ENCODE measurements around the gene SSTR5. TPM values are rescaled to one million over a fixed set of nuclear protein-coding genes. Genes with fewer than 3 reads are reported as not detected.
A peak's percentile ranks its signal among the peaks of the same experiment; 100 is the strongest.

SSTR5 gene
- total RNA-seq, 2 donors from 2014 or later = 0.25 TPM; not detected in 1

DNA sequence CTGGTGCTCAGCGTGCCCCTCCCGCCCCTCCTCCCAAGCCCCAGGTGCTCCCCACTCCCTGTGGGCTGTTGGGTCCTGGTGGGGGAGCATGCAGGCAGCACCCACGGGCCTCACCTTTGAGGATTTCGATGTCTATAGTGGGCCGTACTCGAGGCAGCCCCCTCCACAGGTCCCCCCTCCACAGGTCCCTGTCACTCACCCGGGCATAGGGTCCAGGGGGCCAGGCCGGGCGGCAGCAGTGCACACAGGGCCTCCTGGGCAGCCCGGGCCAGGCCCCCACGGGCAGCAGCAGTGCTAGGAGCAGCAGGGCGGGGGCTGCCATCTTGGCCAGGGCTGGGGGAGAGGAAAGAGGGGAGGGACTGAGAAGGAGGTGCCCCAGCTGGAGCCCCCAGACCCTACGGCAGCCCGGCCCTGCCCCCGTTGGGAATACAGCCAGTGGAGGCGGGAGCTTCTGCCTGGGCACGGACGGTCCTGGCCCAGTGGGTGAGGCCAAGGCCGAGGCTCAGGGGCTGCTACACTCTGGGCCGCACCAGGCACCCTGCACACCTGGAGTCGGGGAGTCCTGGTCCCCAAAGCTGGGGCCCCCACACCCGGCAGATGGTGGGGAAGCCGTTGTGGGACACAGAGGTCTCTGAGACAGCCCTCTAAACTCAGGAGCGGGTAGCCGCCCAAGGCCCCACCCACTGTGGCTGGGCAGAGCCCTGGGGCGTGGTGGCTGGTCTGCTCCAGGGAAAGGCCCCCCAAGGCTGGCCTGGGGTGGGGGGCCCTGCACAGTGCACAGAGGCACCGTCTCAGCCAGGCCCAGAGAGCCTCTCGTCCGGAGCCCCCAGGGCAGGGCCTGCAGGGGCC is 22.3 kb downstream of the SSTR5 start:
- DNase-seq = no peak
- intact Hi-C loops (cut with DNase I, micrococcal nuclease) = no loop called here
- ATAC-seq = no peak

DNA sequence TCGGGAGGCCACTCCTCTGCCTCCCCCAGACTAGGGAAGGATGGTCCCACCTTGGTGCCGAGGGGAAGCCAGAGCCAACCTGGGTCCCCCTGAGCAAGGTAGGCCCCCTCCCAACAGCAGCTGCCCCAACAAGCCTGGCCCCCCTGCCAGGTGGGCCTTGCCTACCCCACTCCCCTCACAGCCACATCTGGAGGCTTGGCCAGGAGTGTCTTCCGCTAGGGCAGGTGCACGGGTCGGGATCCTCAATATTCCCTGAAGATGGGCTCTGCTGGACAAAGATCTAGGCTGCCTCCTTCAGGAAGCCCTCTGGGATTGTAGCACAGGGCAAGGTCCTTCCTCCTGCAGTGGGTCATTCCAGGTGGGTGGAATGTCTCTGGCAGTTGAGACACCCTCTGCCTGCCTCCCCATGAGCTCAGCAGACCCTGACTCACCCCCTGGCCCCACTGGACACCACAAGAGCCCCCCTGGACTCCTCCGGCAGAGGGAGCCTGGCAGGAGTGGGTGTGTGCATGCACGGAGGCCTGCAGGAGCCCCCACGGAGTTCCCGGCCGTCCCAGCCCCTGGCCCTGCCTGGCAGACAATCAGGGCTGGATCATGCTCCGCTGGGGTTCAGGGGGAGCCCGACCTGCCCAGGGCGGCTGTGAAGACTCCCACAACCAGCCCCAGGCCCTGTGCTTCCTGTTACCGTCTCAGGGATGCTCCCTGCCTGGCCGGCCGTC is 23.1 kb downstream of the SSTR5 start:
- no peak for ATAC-seq
- no peak for DNase-seq
- intact Hi-C loops (cut with DNase I, micrococcal nuclease) = no loop called here

DNA sequence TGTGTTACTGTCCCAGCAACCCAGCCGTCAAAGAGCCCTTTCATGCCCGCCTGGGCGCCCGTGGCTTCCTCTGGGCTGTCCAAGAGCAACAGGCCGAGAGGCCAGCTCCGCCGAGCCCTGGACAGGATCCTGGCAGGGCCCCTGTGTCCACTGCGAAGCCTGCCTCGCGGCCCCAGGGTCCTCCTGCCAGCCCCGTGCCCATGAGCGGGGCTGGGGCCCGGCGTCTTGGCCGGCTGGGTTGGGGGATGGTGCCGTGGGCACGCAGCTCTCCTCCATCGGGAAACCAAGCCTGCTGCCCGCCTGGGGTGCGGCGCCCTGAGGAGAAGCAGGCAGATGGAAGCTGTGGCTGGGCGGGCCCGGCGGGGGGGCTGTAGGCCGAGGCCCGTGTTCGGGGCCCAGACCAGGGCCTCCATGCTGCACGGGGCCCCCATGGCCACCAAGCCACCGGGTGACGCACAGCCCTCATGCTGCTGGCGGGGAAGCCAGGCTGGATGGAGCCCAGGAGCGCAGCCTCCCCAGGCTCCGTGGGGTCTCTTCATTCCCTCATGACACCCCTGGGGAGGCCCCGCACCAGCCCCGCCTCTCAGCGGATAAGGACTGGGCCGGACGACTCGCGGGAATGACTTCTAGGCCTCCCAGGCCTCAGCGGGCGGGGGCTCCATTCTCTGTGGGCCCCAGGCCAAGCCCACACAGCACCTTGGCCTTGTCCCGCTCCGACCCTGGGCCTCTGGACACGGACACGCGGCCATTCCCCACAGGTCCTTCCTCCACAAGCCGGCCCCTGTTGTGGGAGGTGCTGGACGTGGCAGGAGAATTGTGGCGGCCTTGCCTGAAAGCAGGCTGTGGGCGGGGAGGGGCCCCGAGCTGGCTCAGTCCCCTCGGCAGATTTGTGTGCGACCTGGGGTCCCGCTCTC is 23.9 kb downstream of the SSTR5 start, which contains the start of gene C1QTNF8:
TSS of gene C1QTNF8 (minus strand) at position 76 of the 914 bp plus-strand sequence. CDS start 1,322 bp downstream, outside the sequence.
- DNase-seq = no peak
- no peak for ATAC-seq
- intact Hi-C loops (cut with DNase I, micrococcal nuclease) = no loop called here

DNA sequence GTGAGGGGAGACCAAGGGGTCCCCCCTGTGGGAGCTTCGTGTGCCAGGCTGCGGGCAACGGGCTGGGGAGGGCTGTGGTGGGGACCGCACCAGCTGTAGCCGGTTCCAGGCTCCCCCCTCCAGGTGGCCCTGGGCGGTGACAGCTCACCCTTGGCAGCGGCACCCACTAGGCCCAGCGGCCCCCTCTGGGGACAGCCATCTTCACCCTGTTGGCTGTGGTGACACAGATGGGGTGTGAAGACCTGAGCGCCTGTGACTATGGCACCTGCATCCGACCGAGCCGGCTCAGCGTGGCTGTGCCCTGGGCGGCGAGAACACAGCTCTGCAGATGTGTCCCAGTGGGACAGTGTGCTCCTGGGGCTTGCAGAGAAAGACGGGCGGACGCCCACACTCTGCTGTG is 24.6 kb downstream of the SSTR5 start:
- no peak for ATAC-seq
- DNase-seq = no peak
- intact Hi-C loops (cut with DNase I, micrococcal nuclease) = no loop called here

DNA sequence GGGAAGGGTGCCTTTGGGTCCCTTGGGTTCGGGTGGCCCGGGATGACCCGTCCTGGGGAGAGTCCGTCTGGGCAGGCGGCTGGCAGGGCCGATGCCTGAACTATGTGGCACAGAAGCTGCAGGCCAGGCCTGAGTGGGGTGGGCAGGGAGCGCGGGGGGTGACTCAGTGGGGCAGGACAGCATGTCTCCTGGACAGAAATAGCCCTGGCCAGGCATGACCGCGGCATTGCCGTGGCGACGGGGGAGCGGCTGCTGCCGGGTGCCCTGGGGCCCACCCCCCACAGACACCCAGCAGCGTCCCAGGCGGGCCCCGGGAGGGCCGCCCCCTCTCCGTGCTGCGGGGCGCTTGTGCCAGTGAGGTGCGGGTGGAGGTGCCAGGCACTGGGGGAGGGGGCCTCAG is 25.3 kb downstream of the SSTR5 start:
- ATAC-seq = no peak
- intact Hi-C loops (cut with DNase I, micrococcal nuclease) = no loop called here
- no peak for DNase-seq

DNA sequence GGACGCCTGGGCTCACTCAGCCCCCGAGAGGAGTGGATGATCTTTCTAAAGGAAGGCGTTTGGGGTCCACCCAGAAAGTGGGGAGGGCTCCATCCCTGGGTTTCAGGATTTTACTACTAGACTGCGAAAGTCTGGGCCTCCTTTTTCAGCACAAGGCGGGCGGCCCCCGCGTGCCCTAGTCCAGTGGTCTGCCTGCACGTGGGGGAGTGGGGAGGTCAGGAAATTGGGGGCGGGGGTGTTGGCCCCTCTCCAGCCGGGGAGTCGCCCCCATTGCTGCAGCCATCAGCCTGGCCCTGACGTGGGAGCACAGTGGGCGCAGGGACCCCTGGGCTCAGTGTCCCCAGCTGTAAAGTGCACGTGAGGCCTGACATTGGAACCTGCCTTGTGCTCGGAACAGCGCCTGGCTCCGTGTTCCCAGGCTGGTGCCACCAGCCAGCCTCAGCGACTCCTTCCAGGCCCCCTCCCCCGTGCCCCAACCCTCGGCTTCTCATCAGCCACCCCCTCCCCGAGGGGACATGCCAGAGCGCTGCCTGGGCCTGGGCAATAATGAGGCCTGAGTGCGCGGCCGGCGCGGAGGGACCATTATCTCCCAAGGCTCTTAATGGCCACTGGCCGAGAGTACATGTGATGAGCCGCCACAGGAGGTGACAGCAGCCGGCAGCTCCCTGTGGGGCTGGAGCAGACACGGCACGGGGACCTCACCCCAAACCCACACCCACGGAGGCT is 25.9 kb downstream of the SSTR5 start:
- DNase-seq = no peak
- ATAC-seq = no peak
- intact Hi-C loops (cut with DNase I, micrococcal nuclease) = no loop called here

DNA sequence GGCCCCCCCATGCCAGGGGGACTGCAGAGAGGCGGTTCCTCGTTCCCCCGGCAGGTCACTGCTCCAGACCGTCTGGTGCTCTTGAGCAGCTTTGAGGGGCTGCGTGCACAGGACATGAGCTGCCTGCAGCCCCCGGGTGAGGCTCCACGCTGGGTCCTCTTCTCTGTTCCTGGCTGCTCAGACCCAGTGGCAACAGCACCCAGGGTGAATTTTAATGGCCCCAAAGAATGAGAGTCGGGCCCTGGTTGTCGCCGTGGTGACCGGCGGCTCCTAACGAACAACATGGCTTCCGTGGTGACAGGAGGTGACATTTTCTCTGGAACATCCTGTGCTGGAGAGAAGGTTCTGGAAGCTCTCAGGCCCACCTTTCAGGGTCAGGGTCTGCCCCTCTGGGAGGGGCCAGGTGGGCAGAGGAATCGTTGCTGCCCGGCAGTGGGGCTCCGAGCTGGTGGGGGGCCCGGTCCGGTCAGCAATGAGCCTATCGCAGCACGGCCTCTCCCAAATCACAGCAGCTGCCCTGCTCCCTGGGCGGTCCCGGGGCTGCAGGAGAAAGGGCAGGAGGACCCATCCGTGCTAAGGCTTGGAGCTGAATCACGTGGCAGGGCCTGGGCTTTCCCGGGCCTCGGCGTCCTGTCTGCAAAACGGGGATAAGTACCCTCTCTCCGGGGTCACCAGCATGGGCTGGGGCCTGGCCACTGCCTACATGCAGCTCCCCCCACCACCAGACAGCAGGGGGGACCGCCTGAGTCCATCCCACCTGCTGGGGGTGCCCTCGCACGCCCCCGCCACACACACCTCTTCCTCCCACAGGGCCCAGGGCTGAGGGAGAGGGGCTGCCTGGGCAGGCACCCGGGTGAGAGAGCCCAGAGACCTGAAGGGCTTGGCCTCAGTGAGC is 26.9 kb downstream of the SSTR5 start:
- no peak for ATAC-seq
- intact Hi-C loops (cut with DNase I, micrococcal nuclease) = no loop called here
- no peak for DNase-seq

DNA sequence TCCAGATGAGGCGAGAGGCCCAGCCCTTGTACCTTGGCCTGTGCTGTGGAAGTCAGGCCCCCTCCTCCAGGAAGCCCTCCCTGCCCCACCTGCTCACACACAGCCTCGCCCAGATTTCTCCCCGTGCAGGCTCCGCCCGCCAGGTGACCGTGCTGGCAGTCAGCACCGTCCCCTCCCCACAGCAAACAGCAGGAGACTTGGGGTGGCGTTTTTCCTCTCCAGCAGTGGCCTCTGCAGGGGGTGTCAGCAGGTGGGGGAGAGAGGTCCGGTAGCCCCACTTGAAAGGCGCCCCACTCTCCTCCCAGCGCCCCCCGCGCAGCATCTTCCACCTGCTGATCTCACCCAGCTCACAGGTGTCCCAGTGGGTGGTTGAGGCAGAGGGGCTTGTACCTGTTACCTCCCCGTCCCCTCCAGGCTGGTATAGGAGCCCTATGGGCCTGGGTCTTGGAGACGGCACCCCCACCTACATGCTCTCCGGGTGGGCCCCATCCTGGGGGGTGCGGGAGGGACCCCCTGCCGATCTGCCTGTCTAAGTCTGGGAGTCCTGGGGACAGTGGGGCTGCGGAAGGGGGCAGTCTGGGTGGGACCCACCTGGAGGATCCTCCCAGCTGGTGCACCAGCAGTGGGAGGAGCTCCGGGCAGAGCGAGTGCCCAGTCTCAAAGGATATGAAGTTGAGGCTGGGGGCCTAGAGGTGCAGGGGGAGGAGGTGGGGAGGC is 27.7 kb downstream of the SSTR5 start:
- DNase-seq (peak in 1 of 2 donors; percentile 47), ATAC-seq (peak; percentile 75)
- intact Hi-C loops (cut with DNase I, micrococcal nuclease) = no loop called here

DNA sequence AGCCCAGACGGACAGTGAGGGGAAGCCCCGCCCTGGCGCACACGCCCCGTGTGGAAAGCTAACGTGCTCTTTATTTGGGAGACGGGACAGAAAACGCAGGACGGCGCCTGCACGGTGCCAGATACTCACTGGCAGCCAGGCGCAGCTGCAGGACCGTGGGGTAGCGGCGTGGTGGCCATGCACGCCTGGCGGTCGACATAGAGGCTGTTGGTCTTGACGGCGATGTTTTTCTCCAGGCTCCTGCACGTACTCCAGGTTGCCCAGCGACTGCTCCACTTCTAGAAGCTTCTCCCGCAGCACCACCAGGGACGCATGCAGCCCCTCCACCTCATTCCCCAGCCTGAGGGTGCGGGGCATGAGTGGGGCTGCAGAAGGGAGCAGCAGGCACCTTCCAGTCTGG is 28.6 kb downstream of the SSTR5 start:
- DNase-seq (no peak), ATAC-seq (no peak)
- intact Hi-C loops (cut with DNase I, micrococcal nuclease) = no loop called here

DNA sequence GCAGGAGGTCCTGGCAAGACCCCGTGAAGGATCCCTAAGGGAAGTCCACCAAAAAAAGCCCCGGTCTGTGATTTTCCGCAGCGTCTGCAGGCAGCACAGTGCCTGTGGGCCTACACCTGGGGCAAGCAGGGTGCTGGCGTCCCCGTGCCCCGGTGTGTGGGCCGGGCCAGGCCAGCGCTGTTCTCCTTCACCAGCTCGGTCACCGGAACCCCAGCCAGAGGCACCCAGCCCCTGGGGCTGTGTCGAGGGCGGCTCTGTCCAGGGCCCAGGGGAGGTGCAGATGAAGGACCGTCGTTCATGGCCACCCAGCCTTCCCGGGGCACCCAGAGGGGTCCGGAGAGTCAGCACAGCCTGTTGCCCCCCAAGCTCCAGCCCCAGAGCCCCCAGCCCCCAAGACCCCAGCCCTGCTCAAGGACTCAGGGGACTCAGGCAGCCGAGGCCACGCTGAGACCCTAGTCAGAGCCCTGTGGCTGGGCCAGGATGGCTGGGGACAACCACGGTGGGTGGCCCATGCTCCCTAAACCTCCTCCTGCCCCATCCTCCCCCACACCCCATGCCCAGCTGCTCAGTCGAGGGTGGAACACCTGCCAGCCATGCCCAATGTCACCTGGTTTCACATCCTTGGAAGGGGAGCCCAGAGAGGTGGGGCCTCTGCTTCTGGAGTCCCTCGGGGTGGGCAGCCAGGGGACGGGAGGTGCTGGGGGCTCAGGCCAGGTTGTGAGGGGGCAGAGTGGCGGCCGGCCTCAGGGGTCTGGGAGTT is 29.2 kb downstream of the SSTR5 start:
- intact Hi-C loops (cut with DNase I, micrococcal nuclease) = no loop called here
- ATAC-seq (no peak), DNase-seq (no peak)

DNA sequence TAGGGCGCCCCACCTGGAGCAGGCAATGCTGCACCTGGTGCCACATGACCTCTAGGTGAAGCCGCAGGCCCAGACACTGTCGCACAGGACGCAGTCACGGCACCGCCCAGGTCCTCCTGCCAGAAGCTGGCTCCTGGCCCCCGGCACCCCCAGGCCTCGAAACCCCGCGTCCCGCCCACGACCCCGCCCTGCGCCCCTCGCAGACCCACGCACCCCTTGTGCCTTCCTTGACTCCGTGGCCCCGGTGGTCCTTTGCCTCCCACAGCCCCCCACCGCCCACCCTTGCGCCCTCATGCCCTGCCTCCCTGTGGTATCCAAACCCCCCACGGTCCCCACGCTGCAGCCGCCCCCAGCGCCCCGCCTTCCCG is 29.8 kb downstream of the SSTR5 start:
- intact Hi-C loops (cut with DNase I, micrococcal nuclease) = no loop called here
- DNase-seq = no peak
- ATAC-seq = no peak

DNA sequence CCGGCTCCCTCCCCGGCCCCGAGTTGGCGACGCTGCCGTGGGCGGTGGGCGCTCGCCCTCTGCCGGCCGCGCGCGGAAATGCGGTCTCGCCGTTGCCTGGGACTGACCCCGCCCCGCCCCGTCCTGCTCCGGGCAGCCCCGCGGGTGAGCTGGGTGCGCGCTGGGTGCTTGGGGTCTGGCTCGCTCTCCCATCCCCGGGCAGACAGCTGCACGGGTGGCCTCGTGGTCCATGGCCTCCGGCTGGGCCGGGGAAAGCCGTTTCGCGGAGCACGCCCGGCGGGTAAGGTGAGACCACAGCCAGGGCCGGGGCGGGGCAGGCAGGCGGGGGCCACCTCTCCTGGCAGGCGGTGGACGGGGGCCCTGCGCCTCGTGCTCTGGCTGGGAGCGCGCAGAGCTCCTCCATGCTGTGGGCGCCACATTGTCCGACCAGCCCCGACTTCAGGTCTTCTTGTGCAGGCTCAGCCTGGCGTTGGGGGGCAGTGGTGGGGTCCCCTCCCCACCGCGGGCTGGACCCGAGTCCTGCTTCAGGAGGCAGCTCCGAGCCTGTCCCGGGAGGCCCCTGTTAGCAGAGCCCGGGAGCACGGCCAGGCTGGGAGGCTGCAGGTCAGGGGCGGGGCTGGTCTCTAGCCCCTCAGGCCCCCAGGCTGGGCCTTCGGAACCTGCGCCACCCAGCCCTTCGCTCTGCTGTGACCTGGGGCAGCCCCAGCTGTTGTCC is 30.5 kb downstream of the SSTR5 start:
- ATAC-seq = peak; percentile 60
- intact Hi-C loops (cut with DNase I, micrococcal nuclease) = no loop called here
- DNase-seq = peak in 1 of 2 donors; percentile 76

DNA sequence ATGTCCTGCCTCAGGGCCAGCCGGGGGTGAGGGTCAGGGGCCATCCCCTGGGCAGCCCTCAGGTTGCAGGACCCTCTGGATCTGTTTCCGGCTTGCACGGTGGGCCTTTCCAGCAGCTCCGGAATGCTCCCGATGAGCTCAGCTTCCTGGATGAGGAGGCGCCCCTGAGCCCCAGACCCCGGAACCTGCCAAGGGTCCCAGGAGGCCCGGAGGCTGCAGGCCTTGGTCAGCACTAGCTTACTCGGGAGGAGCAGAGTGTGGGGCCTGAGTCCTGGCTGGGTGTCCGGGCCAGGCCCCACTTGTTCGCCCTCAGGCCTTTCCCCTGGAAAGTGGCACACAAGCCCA is 31.1 kb downstream of the SSTR5 start:
- intact Hi-C loops (cut with DNase I, micrococcal nuclease) = no loop called here
- ATAC-seq = no peak
- DNase-seq = no peak

DNA sequence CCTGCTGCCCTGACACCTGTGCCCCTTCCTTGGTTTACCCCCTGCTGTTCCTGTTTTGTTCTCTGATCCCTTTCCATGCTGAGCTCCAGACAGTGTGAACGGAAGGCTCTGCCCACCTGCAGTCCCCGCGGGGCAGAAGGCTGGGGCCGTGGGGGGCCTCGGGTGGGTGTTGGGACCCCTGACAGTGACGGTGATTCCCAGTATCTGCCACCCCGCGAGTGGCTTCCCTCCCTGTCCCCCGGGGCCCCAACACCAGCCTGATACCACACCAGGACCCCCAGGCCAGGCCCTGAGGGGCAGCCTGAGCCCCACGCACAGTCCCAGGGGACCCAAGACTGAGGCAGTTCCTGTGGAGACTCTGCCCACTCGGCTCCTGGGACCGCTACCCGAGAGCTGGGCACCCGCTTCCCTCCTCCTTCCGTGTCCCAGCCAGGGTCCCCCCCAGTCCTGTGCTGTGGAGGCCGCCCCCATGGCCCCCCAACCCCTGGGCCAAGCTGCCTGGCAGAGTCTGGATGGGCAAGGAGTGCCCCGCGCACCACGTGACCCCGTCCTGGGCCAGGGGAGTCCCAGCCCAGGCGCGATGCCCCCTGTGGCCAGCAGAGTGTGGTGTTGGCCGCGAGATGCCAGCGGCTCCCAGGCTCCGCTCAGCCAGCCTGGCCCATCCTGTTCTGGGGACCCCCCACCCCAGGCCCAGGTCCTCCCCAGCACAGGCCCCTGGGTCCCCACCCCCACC is 33.5 kb downstream of the SSTR5 start:
- DNase-seq (peak; percentile 46 to 74), ATAC-seq (peak; percentile 80)
- intact Hi-C loops (cut with DNase I, micrococcal nuclease) = no loop called here

DNA sequence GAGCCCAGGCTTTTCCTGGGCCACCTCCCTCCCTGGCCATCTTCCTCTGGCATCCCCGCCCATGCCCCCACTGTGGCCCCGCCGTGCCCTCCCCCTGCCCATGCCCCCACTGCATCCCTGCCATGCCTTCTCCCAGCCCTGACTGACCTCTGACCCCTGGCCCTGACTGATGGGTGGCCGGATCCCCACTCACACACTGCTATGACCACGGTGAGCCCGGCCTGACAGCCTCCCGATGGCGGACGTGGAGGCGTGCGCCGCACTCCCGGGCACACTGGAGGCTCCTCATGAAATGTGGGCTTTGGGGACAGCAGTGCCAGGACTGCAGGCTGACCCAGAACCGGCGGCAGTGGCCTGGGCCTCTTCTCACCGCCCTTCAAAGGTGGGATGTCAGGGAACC is 34.1 kb downstream of the SSTR5 start:
- DNase-seq = no peak
- intact Hi-C loops (cut with DNase I, micrococcal nuclease) = no loop called here
- ATAC-seq = no peak

Data from left colon (tissue), 2 donors.